Esophagus squamous epithelium (tissue), 5 donors: Measurements from ENCODE around the gene RPS13. TPM values are rescaled to one million over a fixed set of nuclear protein-coding genes. Genes with fewer than 3 reads are reported as not detected.
"Not testable (repeated sequence)": the region's sequence is repeated elsewhere in the genome, so short reads cannot be mapped to it uniquely, and the experiment has no call there.

Experiments
- DNase-seq: peaks from one replicate; lab custom pipeline; 2025; lab: John Stamatoyannopoulos, UW
- H3K27ac ChIP-seq, 4 donors: fragments of 200-600 bp; sonication (generic); one replicate each; pipeline ENCODE4 v1.5.1; 2016 to 2019; ENCODE audit warnings: mild to moderate bottlenecking in 1 of 4
- H3K27me3 ChIP-seq, 4 donors: fragments of 200-600 bp; sonication (generic); 1 replicate in 3 of 4; 2 replicates in 1 of 4; pipeline versions ENCODE4 v1.5.1 to v1.6.0; 2017 to 2021; ENCODE audit warnings: antibody characterized with exemption in 1 of 4
- H3K36me3 ChIP-seq, 3 donors: fragments of 200-600 bp; sonication (generic); one replicate each; pipeline ENCODE4 v1.5.1; 2016 to 2019
- H3K4me1 ChIP-seq, 3 donors: fragments of 200-600 bp; sonication (generic); one replicate each; pipeline ENCODE4 v1.5.1; 2017 to 2019
- H3K4me3 ChIP-seq, 4 donors: fragments of 200-600 bp; sonication (generic); 1 replicate in 3 of 4; 2 replicates in 1 of 4; pipeline ENCODE4 v1.5.1; 2016 to 2019; ENCODE audit warnings: mild to moderate bottlenecking in 2 of 4, moderate library complexity in 1 of 4
- H3K9me3 ChIP-seq, 3 donors: fragments of 200-600 bp; sonication (generic); one replicate each; pipeline ENCODE4 v1.5.1; 2016 to 2019
- CTCF ChIP-seq, 6 experiments: fragments of 450-650 bp in 4 of 6; fragments of 200-600 bp in 2 of 6; sonication (generic) in 2 of 6; IDR thresholded peaks; one replicate each; pipeline ENCODE4 v1.5.1; 2016 to 2019; ENCODE audit warnings: antibody characterized with exemption in 6 of 6, mild to moderate bottlenecking in 4 of 6, moderate library complexity in 4 of 6
- POLR2A ChIP-seq, 4 donors: fragments of 450-650 bp; IDR thresholded peaks; one replicate each; pipeline ENCODE4 v1.6.1; 2017; ENCODE audit warnings: antibody characterized with exemption in 4 of 4, mild to moderate bottlenecking in 4 of 4, moderate library complexity in 3 of 4
- WGBS, 2 donors: methylation state at CpG; one replicate each; pipeline ENCODE4 v1.1.5; 2018; 5-methylcytosine and 5-hydroxymethylcytosine counted together
- intact Hi-C: fragments of 100-400 bp; cut with DNase I; formaldehyde crosslinking; loops from one replicate; pipeline ENCODE4 v1.15.0; 2022
- small RNA-seq, 4 donors: library from RNA; depleted of rRNA; stranded (forward); fragments of <200 nt; gene quantifications; one replicate each; pipeline ENCODE3, GENCODE V24; 2016
- total RNA-seq, 4 donors: library from RNA; depleted of rRNA; stranded (reverse); fragments of >200 nt; gene quantifications; one replicate each; pipeline ENCODE4 v1.1.0, GENCODE V29; 2016
- donor health status: DM: yes; HTN: yes; CAD: no.

RPS13 gene
- total RNA-seq, 4 donors from 2014 or later = 730 to 2,494 (median 1,242) TPM

GRCh38 chr11:17036666-17037658 is 40.5 kb downstream of the RPS13 start:
- no peaks in the 10 kb centered on the region for H3K9me3 ChIP-seq
- no peak overlapping the region for H3K4me3 ChIP-seq
- H3K27me3 ChIP-seq = no peaks in the 10 kb centered on the region
- no peaks in the 10 kb centered on the region for H3K36me3 ChIP-seq
- peak in 1 of 6 experiments; percentile 14 for TF ChIP-seq CTCF (IDR thresholded peaks at IDR 0.05)
- no peak for TF ChIP-seq POLR2A (IDR thresholded peaks at IDR 0.05)
- no peak overlapping the region for H3K27ac ChIP-seq
- intact Hi-C loops = no loop called here
- H3K4me1 ChIP-seq = no peaks in the 10 kb centered on the region
- no peak for DNase-seq
- 74 to 77% methylated on average over 2 to 4 of the region's 6 CpGs for WGBS, 2 donors

- H3K36me3 ChIP-seq, H3K27ac ChIP-seq, H3K27me3 ChIP-seq, H3K9me3 ChIP-seq, intact Hi-C loops, DNase-seq, H3K4me3 ChIP-seq, H3K4me1 ChIP-seq: not testable (repeated sequence)
- 74 to 100% methylated on average over 2 to 3 of the region's 10 CpGs for WGBS, 2 donors
Measured at GRCh38 chr11:17034027-17034426, 43.4 kb downstream of the RPS13 start.

GRCh38 chr11:17026487-17027082 is 50.9 kb downstream of the RPS13 start:
- intact Hi-C loops = no loop called here
- DNase-seq = no peak
- peaks cover 0 to 13% (median 0%) of the 10 kb centered on the region in 3 donors for H3K36me3 ChIP-seq
- no peak for TF ChIP-seq CTCF (IDR thresholded peaks at IDR 0.05)
- H3K4me1 ChIP-seq = no peaks in the 10 kb centered on the region
- H3K27me3 ChIP-seq = no peaks in the 10 kb centered on the region
- no peak overlapping the region for H3K27ac ChIP-seq
- H3K9me3 ChIP-seq = no peaks in the 10 kb centered on the region
- WGBS, 2 donors = 92 to 100% methylated on average over 2 to 3 of the region's 3 CpGs
- no peak overlapping the region for H3K4me3 ChIP-seq

DNA sequence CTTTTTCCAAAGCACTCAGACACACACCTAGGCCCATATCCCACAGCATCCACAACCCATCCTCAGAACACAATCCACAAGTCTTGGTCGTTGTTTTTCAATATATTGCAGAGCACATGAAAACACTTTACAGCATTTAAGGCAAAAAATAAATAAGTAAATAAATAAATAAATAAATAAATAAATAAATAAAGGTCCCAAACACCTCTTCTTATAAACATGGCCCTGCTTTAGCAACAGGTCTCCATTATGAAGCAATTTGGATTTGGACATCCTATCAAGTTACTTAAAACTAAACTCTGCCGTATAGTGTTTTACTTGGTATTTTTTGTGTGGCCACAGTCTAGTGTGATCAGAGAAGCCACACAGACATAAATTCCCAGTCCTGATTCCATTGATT is 52.5 kb downstream of the RPS13 start:
- WGBS, 2 donors = 80 to 93% methylated on average over 2 of the region's 2 CpGs
- Histone ChIP-seq H3K27ac (no peak overlapping the region), H3K27me3 (no peaks in the 10 kb centered on the region), H3K4me1 (no peaks in the 10 kb centered on the region), H3K4me3 (no peak overlapping the region), H3K36me3 (peaks cover 0 to 25% (median 0%) of the 10 kb centered on the region in 3 donors), H3K9me3 (no peaks in the 10 kb centered on the region)
- intact Hi-C loops = no loop called here
- no peak for TF ChIP-seq CTCF (IDR thresholded peaks at IDR 0.05)
- no peak for TF ChIP-seq POLR2A (IDR thresholded peaks at IDR 0.05)
- no peak for DNase-seq

Small RNA genes within 50 kb of the gene (small RNA-seq; reads per million reads assigned to genes)
- 0 to 0.30 (median 0) reads per million in 4 donors for gene RNU6-593P
- gene SNORD14A = 49.7 to 134 (median 75.0) reads per million in 4 donors
- gene SNORD14B = 0 reads per million in 4 donors

Other genes starting within 250 kb of the RPS13 start
- 100 to 1,000 TPM in 1 of 4 donors, 10 to 100 TPM in 3; 49.8 to 129 (median 59.3) TPM for gene PLEKHA7, start 63.3 kb downstream of the RPS13 start, total RNA-seq
- 10 to 100 TPM; 25.1 to 54.2 (median 32.4) TPM for gene PIK3C2A, start 130.3 kb upstream of the RPS13 start, total RNA-seq
- gene NUCB2, start 199.1 kb upstream of the RPS13 start, total RNA-seq = 100 to 1,000 TPM in 1 of 4 donors, 10 to 100 TPM in 3; 69.4 to 152 (median 82.2) TPM